ENCODE measurements around the gene DAPK1.

Gene DAPK1

DNA sequence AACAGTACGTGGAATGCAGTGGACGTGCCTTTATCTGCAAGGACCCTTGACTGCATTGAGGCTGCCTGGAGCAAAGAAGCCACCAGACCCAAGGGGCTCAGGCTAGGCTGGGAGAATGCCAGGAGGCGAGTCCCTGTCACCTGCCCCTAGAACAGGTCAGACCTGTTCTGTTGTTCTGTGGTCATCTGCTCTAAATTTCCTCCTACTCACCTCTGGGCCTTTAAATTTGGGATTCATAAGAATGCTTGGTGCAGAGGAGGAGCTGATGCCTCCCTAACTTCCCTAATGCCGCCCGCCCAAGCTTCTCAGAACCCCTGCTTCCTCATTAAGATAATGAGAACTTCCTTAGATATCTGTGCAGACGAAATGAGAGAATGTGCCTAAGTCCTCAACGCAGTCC is 32.0 kb downstream of the DAPK1 start:
- in situ Hi-C loops (cut with HindIII; ENCODE audit: low sequenced_read_pairs): no loop called here
- no peak overlapping the region for H3K4me3 ChIP-seq (ENCODE audit: low read depth, low read length)
- no peak for DNase-seq (ENCODE audit: low read depth)
- TF ChIP-seq, protein P1, sequence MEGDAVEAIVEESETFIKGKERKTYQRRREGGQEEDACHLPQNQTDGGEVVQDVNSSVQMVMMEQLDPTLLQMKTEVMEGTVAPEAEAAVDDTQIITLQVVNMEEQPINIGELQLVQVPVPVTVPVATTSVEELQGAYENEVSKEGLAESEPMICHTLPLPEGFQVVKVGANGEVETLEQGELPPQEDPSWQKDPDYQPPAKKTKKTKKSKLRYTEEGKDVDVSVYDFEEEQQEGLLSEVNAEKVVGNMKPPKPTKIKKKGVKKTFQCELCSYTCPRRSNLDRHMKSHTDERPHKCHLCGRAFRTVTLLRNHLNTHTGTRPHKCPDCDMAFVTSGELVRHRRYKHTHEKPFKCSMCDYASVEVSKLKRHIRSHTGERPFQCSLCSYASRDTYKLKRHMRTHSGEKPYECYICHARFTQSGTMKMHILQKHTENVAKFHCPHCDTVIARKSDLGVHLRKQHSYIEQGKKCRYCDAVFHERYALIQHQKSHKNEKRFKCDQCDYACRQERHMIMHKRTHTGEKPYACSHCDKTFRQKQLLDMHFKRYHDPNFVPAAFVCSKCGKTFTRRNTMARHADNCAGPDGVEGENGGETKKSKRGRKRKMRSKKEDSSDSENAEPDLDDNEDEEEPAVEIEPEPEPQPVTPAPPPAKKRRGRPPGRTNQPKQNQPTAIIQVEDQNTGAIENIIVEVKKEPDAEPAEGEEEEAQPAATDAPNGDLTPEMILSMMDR (IDR thresholded peaks at IDR 0.05; ENCODE audit: low read depth, low read length, missing control alignments): no peak

DNA sequence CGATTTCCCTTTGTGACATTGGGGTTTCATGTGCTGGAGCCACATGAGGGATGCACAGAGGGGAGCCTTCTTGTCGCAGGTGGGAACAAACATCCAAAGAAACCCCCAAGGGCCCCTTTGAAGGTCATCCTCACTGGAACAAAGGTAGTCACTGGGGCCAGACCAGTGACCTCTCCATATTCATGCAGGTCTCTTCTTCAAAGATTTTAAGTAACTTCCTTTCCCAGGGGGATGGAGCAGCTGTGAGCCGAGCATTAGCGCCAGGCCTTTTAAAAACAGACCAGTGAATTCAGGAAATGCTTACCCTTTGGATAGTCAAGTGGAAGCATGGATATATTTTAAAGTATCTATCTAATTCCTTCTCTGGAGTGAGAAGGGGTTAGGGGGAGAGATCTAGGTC is 33.0 kb downstream of the DAPK1 start:
- in situ Hi-C loops (cut with HindIII; ENCODE audit: low sequenced_read_pairs): no loop called here
- H3K4me3 ChIP-seq (ENCODE audit: low read depth, low read length): no peak overlapping the region
- TF ChIP-seq, protein P1 (IDR thresholded peaks at IDR 0.05; ENCODE audit: low read depth, low read length, missing control alignments): no peak
- no peak for DNase-seq (ENCODE audit: low read depth)

DNA sequence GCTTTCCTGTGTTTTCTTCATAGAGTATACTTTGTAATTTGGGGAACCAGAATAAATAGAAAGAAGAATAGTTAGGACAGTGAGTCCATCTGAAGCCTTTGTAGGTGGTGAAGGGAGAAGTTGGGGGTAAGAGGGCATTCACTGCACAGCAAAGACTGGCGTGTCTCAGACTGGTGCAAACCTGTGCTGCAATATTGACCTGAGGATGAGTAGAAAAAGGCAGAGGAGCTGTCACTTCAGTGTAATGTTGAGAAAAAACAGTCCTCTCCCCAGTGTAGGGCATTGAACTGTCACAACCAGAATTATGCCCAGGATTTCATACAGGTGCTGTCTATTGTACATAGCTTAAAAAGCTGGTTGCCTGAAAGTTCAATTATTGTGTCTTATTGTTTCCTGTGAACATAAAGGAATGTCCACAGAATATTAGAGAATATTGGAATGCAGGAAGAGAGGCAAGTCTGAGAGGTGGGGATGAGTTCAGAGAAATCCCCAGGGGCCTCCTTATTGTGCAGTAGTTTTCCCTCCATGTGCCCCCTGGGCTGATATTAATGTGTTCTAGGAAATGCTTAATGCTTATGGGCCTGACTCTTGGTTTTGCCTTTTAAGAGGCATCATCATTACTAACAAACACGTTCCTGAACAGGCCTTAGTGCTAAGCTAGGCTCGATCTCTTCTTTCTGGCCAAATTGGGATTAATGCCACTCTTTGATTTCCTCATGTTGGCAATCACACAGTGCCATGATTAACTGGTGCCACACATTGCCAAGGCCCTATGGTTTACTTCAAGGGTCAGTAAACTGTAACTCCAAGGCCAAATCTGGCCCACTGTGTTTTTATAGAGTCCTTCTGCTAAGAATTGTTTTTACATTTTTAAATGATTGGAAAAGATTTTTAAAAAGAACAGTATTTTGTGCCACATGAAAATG is 34.0 kb downstream of the DAPK1 start:
- no peak overlapping the region for H3K4me3 ChIP-seq (ENCODE audit: low read depth, low read length)
- no peak for DNase-seq (ENCODE audit: low read depth)
- TF ChIP-seq, protein P1 (IDR thresholded peaks at IDR 0.05; ENCODE audit: low read depth, low read length, missing control alignments): no peak
- in situ Hi-C loops (cut with HindIII; ENCODE audit: low sequenced_read_pairs): no loop called here

- no peak overlapping the region for H3K4me3 ChIP-seq (ENCODE audit: low read depth, low read length)
- DNase-seq (ENCODE audit: low read depth): no peak
- TF ChIP-seq, protein P1 (IDR thresholded peaks at IDR 0.05; ENCODE audit: low read depth, low read length, missing control alignments): no peak
- in situ Hi-C loops (cut with HindIII; ENCODE audit: low sequenced_read_pairs): no loop called here
Observed at GRCh38 chr9:87533271-87533670, 35.6 kb downstream of the DAPK1 start.

GRCh38 chr9:87534036-87534435 is 36.4 kb downstream of the DAPK1 start:
- in situ Hi-C loops (cut with HindIII; ENCODE audit: low sequenced_read_pairs): no loop called here
- no peak for DNase-seq (ENCODE audit: low read depth)
- no peak overlapping the region for H3K4me3 ChIP-seq (ENCODE audit: low read depth, low read length)
- TF ChIP-seq, protein P1 (IDR thresholded peaks at IDR 0.05; ENCODE audit: low read depth, low read length, missing control alignments): no peak

DNA sequence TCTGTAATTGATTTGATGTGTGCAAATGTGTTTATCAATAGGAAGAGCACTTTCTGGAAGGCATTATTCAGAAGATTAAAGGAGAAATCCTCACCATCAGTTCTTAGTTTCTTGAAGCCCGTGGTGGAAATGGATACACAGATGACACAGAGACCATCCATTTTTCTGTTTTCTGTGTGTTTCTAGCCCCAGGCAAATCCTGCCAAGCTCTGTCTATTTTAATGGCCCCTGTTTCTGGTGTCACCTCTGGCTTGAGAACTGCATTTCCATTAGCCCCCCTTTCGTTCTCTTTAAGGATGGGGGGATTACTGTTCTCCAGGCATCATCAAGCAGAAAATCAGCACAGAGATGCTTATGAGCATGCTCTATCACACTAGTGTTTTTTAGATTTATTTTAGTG is 37.3 kb downstream of the DAPK1 start:
- in situ Hi-C loops (cut with HindIII; ENCODE audit: low sequenced_read_pairs): no loop called here
- no peak overlapping the region for H3K4me3 ChIP-seq (ENCODE audit: low read depth, low read length)
- TF ChIP-seq, protein P1 (IDR thresholded peaks at IDR 0.05; ENCODE audit: low read depth, low read length, missing control alignments): no peak
- DNase-seq (ENCODE audit: low read depth): no peak
